Measurements from ENCODE around the gene CXorf51A.
"Not testable (repeated sequence)": the region's sequence is repeated elsewhere in the genome, so short reads cannot be mapped to it uniquely, and the experiment has no call there.

Gene CXorf51A

GRCh38 chrX:146814644-146815043, at the start of gene CXorf51A:
Gene CXorf51A, minus strand, starts transcription at chrX:146814744. Its CDS starts 21 bp downstream, at chrX:146814723.
- not testable (repeated sequence) for DNase-seq (ENCODE audit: low read depth)

GRCh38 chrX:146863566-146863965, 49.0 kb upstream of the CXorf51A start:
- DNase-seq (ENCODE audit: low read depth): no peak

GRCh38 chrX:146854281-146854680, 39.7 kb upstream of the CXorf51A start:
- no peak for DNase-seq (ENCODE audit: low read depth)

- no peak for DNase-seq (ENCODE audit: low read depth)
These were observed 17.4 kb upstream of the CXorf51A start for GRCh38 chrX:146831994-146832393.

GRCh38 chrX:146809471-146809870, 5.1 kb downstream of the CXorf51A start, which contains the start of gene CXorf51B:
Gene CXorf51B, plus strand, starts transcription at chrX:146809771. Its CDS starts 21 bp downstream, at chrX:146809792.
- DNase-seq (ENCODE audit: low read depth): not testable (repeated sequence)
